Neutrophil (primary cell): ENCODE results near the gene MPND.

Experiments used
- H3K27ac ChIP-seq: fragments of 200-600 bp; sonication (generic); 2 replicates; pipeline ENCODE4 v1.5.1; 2016; ENCODE audit warnings: mild to moderate bottlenecking, moderate library complexity
- H3K27me3 ChIP-seq: fragments of 200-600 bp; sonication (generic); 2 replicates; pipeline ENCODE4 v1.6.0; 2016; ENCODE audit warnings: mild to moderate bottlenecking
- H3K36me3 ChIP-seq: fragments of 200-600 bp; sonication (generic); 2 replicates; pipeline ENCODE4 v1.5.1; 2017
- H3K4me1 ChIP-seq, 2 experiments: fragments of 200-600 bp in 1 of 2; sonication (generic) in 1 of 2; 1 replicate in 1 of 2; 2 replicates in 1 of 2; pipeline versions ENCODE4 v1.5.1 to v1.6.1; 2013 to 2016; ENCODE audit warnings: low read depth in 1 of 2, low read length in 1 of 2, mild to moderate bottlenecking in 1 of 2, moderate library complexity in 1 of 2; ENCODE audit not compliant: control insufficient read depth in 1 of 2, insufficient read depth in 1 of 2
- H3K4me3 ChIP-seq, 2 experiments: fragments of 200-600 bp in 1 of 2; sonication (generic) in 1 of 2; 1 replicate in 1 of 2; 2 replicates in 1 of 2; pipeline ENCODE4 v1.5.1; 2013 to 2016; ENCODE audit warnings: low read depth in 1 of 2, low read length in 1 of 2, mild to moderate bottlenecking in 1 of 2, moderate library complexity in 1 of 2
- H3K9me3 ChIP-seq: fragments of 200-600 bp; sonication (generic); 2 replicates; pipeline ENCODE4 v1.5.1; 2016
- TF ChIP-seq, protein P1 (sequence below): fragments of 200-600 bp; sonication (generic); IDR thresholded peaks from 2 replicates; pipeline ENCODE4 v1.5.1; 2016; ENCODE audit warnings: antibody characterized with exemption

MPND gene

GRCh38 chr19:4298810-4299550, 44.4 kb upstream of the MPND start:
- Histone ChIP-seq H3K27ac (no peak overlapping the region), H3K4me1 (no peaks in the 10 kb centered on the region), H3K27me3 (peaks cover 15% of the 10 kb centered on the region), H3K36me3 (no peaks in the 10 kb centered on the region), H3K9me3 (no peaks in the 10 kb centered on the region), H3K4me3 (no peak overlapping the region)
- TF ChIP-seq, protein P1, sequence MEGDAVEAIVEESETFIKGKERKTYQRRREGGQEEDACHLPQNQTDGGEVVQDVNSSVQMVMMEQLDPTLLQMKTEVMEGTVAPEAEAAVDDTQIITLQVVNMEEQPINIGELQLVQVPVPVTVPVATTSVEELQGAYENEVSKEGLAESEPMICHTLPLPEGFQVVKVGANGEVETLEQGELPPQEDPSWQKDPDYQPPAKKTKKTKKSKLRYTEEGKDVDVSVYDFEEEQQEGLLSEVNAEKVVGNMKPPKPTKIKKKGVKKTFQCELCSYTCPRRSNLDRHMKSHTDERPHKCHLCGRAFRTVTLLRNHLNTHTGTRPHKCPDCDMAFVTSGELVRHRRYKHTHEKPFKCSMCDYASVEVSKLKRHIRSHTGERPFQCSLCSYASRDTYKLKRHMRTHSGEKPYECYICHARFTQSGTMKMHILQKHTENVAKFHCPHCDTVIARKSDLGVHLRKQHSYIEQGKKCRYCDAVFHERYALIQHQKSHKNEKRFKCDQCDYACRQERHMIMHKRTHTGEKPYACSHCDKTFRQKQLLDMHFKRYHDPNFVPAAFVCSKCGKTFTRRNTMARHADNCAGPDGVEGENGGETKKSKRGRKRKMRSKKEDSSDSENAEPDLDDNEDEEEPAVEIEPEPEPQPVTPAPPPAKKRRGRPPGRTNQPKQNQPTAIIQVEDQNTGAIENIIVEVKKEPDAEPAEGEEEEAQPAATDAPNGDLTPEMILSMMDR = no peak

GRCh38 chr19:4300589-4300988, 42.8 kb upstream of the MPND start:
- Histone ChIP-seq H3K27ac (no peak overlapping the region), H3K36me3 (no peaks in the 10 kb centered on the region), H3K4me1 (no peaks in the 10 kb centered on the region), H3K27me3 (peaks cover 31% of the 10 kb centered on the region), H3K4me3 (no peak overlapping the region), H3K9me3 (no peaks in the 10 kb centered on the region)
- TF ChIP-seq, protein P1 = no peak

- no peak overlapping the region for H3K27ac ChIP-seq
- no peaks in the 10 kb centered on the region for H3K4me1 ChIP-seq
- H3K27me3 ChIP-seq = peaks cover 33% of the 10 kb centered on the region
- TF ChIP-seq, protein P1 = no peak
- H3K36me3 ChIP-seq = no peaks in the 10 kb centered on the region
- H3K9me3 ChIP-seq = no peaks in the 10 kb centered on the region
- H3K4me3 ChIP-seq = no peak overlapping the region
Observed at GRCh38 chr19:4301590-4302242, 41.6 kb upstream of the MPND start.

DNA sequence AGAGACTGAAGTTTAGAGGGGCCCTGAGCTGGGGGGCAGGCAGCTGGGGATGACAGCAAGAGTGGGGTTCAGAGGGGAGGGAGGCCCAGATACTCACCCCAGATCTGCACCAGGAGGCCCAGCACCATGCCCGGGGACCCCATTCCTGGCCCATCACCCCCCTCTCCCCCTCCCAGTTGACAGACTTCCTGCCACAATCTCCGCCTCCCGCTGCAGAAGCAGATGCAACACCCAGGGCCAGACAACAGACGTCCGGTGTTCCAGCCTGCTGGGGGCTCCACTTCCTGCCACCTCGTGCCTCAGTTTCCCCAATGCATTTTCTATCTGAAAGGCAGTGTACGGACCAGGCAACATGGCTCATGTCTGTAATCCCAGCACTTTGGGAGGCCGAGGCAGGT, 41.1 kb upstream of the MPND start, which contains the start of gene TMIGD2:
TMIGD2 (minus strand) TSS at position 147 of the 398 bp plus-strand sequence; CDS start at position 143, 4 bp downstream.
- TF ChIP-seq, protein P1 = no peak
- no peaks in the 10 kb centered on the region for H3K36me3 ChIP-seq
- no peaks in the 10 kb centered on the region for H3K9me3 ChIP-seq
- H3K27me3 ChIP-seq = peaks cover 33% of the 10 kb centered on the region
- no peak within 1 kb of the TSS for H3K4me3 ChIP-seq
- no peaks in the 10 kb centered on the region for H3K4me1 ChIP-seq
- no peak within 1 kb of the TSS for H3K27ac ChIP-seq

GRCh38 chr19:4303819-4304537, 39.4 kb upstream of the MPND start:
- TF ChIP-seq, protein P1 = no peak
- Histone ChIP-seq H3K27me3 (peaks cover 33% of the 10 kb centered on the region), H3K4me1 (no peaks in the 10 kb centered on the region), H3K4me3 (no peak overlapping the region), H3K36me3 (no peaks in the 10 kb centered on the region), H3K9me3 (no peaks in the 10 kb centered on the region), H3K27ac (no peak overlapping the region)
